KMS-11 (cell line): ENCODE measurements around the gene GPR176.

Experiments
- H2AFZ ChIP-seq: fragments of 200-600 bp; sonication (generic); 2 replicates; pipeline ENCODE4 v1.6.1; 2016; ENCODE audit warnings: antibody characterized with exemption, mixed run types, low read depth
- H3K27ac ChIP-seq: fragments of 200-600 bp; sonication (generic); 2 replicates; pipeline ENCODE4 v1.6.1; 2016; ENCODE audit warnings: mild to moderate bottlenecking, mixed run types
- H3K27me3 ChIP-seq: fragments of 200-600 bp; sonication (generic); 2 replicates; pipeline ENCODE4 v1.6.1; 2017; ENCODE audit warnings: mild to moderate bottlenecking, low read depth, mixed run types, moderate library complexity; ENCODE audit not compliant: insufficient read depth
- H3K36me3 ChIP-seq: fragments of 200-600 bp; sonication (generic); 2 replicates; pipeline ENCODE4 v1.6.1; 2017; ENCODE audit warnings: mild to moderate bottlenecking, mixed run types; ENCODE audit not compliant: insufficient read depth
- H3K4me1 ChIP-seq: fragments of 200-600 bp; sonication (generic); 2 replicates; pipeline ENCODE4 v1.6.1; 2016; ENCODE audit warnings: mild to moderate bottlenecking, low read depth, mixed run types; ENCODE audit not compliant: poor library complexity, severe bottlenecking
- H3K4me2 ChIP-seq: fragments of 200-600 bp; sonication (generic); 2 replicates; pipeline ENCODE4 v1.7.0; 2016; ENCODE audit warnings: mild to moderate bottlenecking, mixed run types
- H3K4me3 ChIP-seq: fragments of 200-600 bp; sonication (generic); IDR thresholded peaks from 2 replicates; pipeline ENCODE4 v1.6.1; 2017; ENCODE audit warnings: low read depth, low read length, mixed read lengths; ENCODE audit not compliant: insufficient read depth
- H3K79me2 ChIP-seq: fragments of 200-600 bp; sonication (generic); 2 replicates; pipeline ENCODE4 v1.6.1; 2016; ENCODE audit warnings: low read depth, mixed run types; ENCODE audit not compliant: insufficient read depth
- H3K9ac ChIP-seq: fragments of 200-600 bp; sonication (generic); 2 replicates; pipeline ENCODE4 v1.6.1; 2016; ENCODE audit warnings: mild to moderate bottlenecking, mixed run types
- H4K20me1 ChIP-seq: fragments of 200-600 bp; sonication (generic); 2 replicates; pipeline ENCODE4 v1.6.1; 2016; ENCODE audit warnings: mild to moderate bottlenecking, mixed run types; ENCODE audit not compliant: insufficient read depth
- TF ChIP-seq, protein P1 (sequence below): fragments of 200-600 bp; sonication (generic); conservative IDR thresholded peaks from 2 replicates; pipeline ENCODE4 v1.6.1; 2017; ENCODE audit warnings: low read depth, mild to moderate bottlenecking, antibody characterized with exemption, low read length, moderate library complexity, mixed read lengths

GPR176 gene

DNA sequence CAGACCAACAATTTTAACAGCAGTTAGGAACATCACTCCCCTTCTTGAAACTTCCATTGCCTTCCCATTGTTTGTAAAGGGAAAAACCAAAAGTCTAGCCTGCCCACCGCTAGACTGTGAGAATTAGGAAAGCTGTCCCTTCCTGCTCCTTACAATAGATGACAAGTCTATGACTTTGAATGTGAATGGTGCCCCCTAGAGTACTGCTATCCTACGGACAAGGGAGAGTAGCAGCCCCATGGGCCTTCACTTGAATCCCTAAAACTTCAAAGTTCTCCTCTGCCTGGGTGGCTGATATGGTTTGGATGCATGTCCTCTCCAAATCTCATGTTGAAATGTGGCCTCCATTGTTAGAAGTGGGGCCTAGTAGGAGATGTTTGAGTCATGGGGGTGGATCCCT is 96.4 kb downstream of the GPR176 start:
- no peaks in the 10 kb centered on the region for H3K4me1 ChIP-seq
- no peak overlapping the region for H3K27ac ChIP-seq
- TF ChIP-seq, protein P1, sequence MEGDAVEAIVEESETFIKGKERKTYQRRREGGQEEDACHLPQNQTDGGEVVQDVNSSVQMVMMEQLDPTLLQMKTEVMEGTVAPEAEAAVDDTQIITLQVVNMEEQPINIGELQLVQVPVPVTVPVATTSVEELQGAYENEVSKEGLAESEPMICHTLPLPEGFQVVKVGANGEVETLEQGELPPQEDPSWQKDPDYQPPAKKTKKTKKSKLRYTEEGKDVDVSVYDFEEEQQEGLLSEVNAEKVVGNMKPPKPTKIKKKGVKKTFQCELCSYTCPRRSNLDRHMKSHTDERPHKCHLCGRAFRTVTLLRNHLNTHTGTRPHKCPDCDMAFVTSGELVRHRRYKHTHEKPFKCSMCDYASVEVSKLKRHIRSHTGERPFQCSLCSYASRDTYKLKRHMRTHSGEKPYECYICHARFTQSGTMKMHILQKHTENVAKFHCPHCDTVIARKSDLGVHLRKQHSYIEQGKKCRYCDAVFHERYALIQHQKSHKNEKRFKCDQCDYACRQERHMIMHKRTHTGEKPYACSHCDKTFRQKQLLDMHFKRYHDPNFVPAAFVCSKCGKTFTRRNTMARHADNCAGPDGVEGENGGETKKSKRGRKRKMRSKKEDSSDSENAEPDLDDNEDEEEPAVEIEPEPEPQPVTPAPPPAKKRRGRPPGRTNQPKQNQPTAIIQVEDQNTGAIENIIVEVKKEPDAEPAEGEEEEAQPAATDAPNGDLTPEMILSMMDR, result no peak
- H3K79me2 ChIP-seq, result no peaks in the 10 kb centered on the region
- H4K20me1 ChIP-seq, result no peaks in the 10 kb centered on the region
- H2AFZ ChIP-seq, result no peak overlapping the region
- no peaks in the 10 kb centered on the region for H3K27me3 ChIP-seq
- H3K36me3 ChIP-seq, result no peaks in the 10 kb centered on the region
- no peak overlapping the region for H3K4me3 ChIP-seq
- H3K9ac ChIP-seq, result no peak overlapping the region
- H3K4me2 ChIP-seq, result no peak overlapping the region

- Histone ChIP-seq H3K4me3 (no peak overlapping the region), H3K27me3 (no peaks in the 10 kb centered on the region), H3K9ac (no peak overlapping the region), H3K27ac (no peak overlapping the region), H3K4me1 (no peaks in the 10 kb centered on the region), H3K36me3 (no peaks in the 10 kb centered on the region), H3K4me2 (no peak overlapping the region), H3K79me2 (no peaks in the 10 kb centered on the region), H2AFZ (no peak overlapping the region), H4K20me1 (no peaks in the 10 kb centered on the region)
- TF ChIP-seq, protein P1, result no peak
Observed at GRCh38 chr15:39820050-39820602, 99.9 kb downstream of the GPR176 start.

DNA sequence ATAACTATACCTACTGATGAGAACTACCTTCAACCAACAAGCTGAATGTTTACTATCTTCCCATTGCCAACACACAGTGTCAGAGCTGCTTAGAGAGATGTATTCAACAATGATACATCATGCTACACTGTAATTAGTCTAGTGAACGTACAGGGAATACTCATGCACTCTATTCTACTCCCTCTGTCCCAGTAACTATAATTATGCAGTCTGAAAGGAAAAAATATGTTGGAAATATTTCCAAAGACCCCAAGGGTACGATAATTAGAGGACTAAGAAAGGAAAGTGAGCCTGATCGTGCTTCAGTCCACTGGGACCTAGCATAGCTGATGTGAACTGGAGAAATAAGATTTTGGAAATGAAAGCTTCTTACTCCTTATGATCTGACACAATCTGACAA is 100.5 kb downstream of the GPR176 start:
- Histone ChIP-seq H3K4me2 (no peak overlapping the region), H3K9ac (no peak overlapping the region), H3K36me3 (no peaks in the 10 kb centered on the region), H3K4me3 (no peak overlapping the region), H3K4me1 (no peaks in the 10 kb centered on the region), H3K27me3 (no peaks in the 10 kb centered on the region), H4K20me1 (no peaks in the 10 kb centered on the region), H3K27ac (no peak overlapping the region), H3K79me2 (no peaks in the 10 kb centered on the region), H2AFZ (no peak overlapping the region)
- TF ChIP-seq, protein P1, result no peak

GRCh38 chr15:39817892-39818291 is 102.2 kb downstream of the GPR176 start:
- no peaks in the 10 kb centered on the region for H3K4me1 ChIP-seq
- H3K4me3 ChIP-seq, result no peak overlapping the region
- no peak overlapping the region for H3K27ac ChIP-seq
- H3K79me2 ChIP-seq, result no peaks in the 10 kb centered on the region
- H3K27me3 ChIP-seq, result no peaks in the 10 kb centered on the region
- no peak overlapping the region for H3K9ac ChIP-seq
- H2AFZ ChIP-seq, result no peak overlapping the region
- TF ChIP-seq, protein P1, result no peak
- H3K4me2 ChIP-seq, result no peak overlapping the region
- H3K36me3 ChIP-seq, result no peaks in the 10 kb centered on the region
- no peaks in the 10 kb centered on the region for H4K20me1 ChIP-seq
